ENCODE data around the gene PSME3.

PSME3 gene

GRCh38 chr17:42833767-42834422, 698 bp downstream of the PSME3 start:
- TF ChIP-seq CTCF (IDR thresholded peaks at IDR 0.05; ENCODE audit: insufficient read depth, missing control alignments), result no peak
- FAIRE-seq (no peak), DNase-seq (ENCODE audit: insufficient read length, low spot score) (no peak)

GRCh38 chr17:42835732-42836131, 2.5 kb downstream of the PSME3 start:
- no peak for DNase-seq (ENCODE audit: insufficient read length, low spot score)
- TF ChIP-seq CTCF (IDR thresholded peaks at IDR 0.05; ENCODE audit: insufficient read depth, missing control alignments), result no peak
- FAIRE-seq, result no peak

GRCh38 chr17:42841975-42842685, 8.9 kb downstream of the PSME3 start:
- no peak for TF ChIP-seq CTCF (IDR thresholded peaks at IDR 0.05; ENCODE audit: insufficient read depth, missing control alignments)
- DNase-seq (ENCODE audit: insufficient read length, low spot score) (no peak), FAIRE-seq (no peak)

GRCh38 chr17:42843358-42843934, 10.2 kb downstream of the PSME3 start:
- FAIRE-seq, result no peak
- peak; percentile 97 for TF ChIP-seq CTCF (IDR thresholded peaks at IDR 0.05; ENCODE audit: insufficient read depth, missing control alignments)
- peak; percentile 72 for DNase-seq (ENCODE audit: insufficient read length, low spot score)

GRCh38 chr17:42844271-42844670, 11.1 kb downstream of the PSME3 start, which contains the start of gene AOC2:
TSS of gene AOC2 (plus strand) at chr17:42844580. CDS start at chr17:42844627, 47 bp downstream.
- no peak for FAIRE-seq

GRCh38 chr17:42844761-42845555, 11.8 kb downstream of the PSME3 start:
- no peak for TF ChIP-seq CTCF (IDR thresholded peaks at IDR 0.05; ENCODE audit: insufficient read depth, missing control alignments)
- DNase-seq (ENCODE audit: insufficient read length, low spot score) (no peak), FAIRE-seq (no peak)

More at GRCh38 chr17:42844271-42844670, 11.1 kb downstream of the PSME3 start, which contains the start of gene AOC2:
- no peak for TF ChIP-seq CTCF (IDR thresholded peaks at IDR 0.05; ENCODE audit: insufficient read depth, missing control alignments)
- no peak for DNase-seq (ENCODE audit: insufficient read length, low spot score)

Measured in D721Med (cell line).